ENCODE measurements around the gene CTTN. TPM values are rescaled to one million over a fixed set of nuclear protein-coding genes. Genes with fewer than 3 reads are reported as not detected.
A peak's percentile ranks its signal among the peaks of the same experiment; 100 is the strongest.

Gene CTTN
- total and polyA plus RNA-seq, 2 of the 13 experiments (the other 11 are each of a cell fraction or from before 2014, with no cell fraction given), result 84.4 to 114 TPM

GRCh38 chr11:70397983-70398833 lies at the start of gene CTTN (continued):
- TF ChIP-seq ZNF138 (CRISPR knock-in tag; IDR thresholded peaks at IDR 0.05; ENCODE audit: low read depth), result no peak; the same call in 1 of the 2 replicates
- no peak for TF ChIP-seq PAWR (CRISPR knock-in tag; IDR thresholded peaks at IDR 0.05; ENCODE audit: borderline replicate concordance)
- TF ChIP-seq ZNF362 (CRISPR knock-in tag; IDR thresholded peaks at IDR 0.05; ENCODE audit: borderline replicate concordance), result no peak
- TF ChIP-seq ZBTB42 (CRISPR knock-in tag; IDR thresholded peaks at IDR 0.05), result no peak; the same call in 1 of the 2 replicates
- TF ChIP-seq NR2C2 (CRISPR knock-in tag; IDR thresholded peaks at IDR 0.05; ENCODE audit: borderline replicate concordance), result peak; percentile 93
- TF ChIP-seq ZSCAN20 (CRISPR knock-in tag; IDR thresholded peaks at IDR 0.05; ENCODE audit: borderline replicate concordance), result no peak
- no peak; the same call in 1 of the 2 replicates for TF ChIP-seq BHLHE40 (IDR thresholded peaks at IDR 0.05; ENCODE audit: low read length)
- no peak; the same call in 1 of the 2 replicates for TF ChIP-seq MIER3 (CRISPR knock-in tag; IDR thresholded peaks at IDR 0.05; ENCODE audit: borderline replicate concordance)
- TF ChIP-seq E2F1 (CRISPR knock-in tag; IDR thresholded peaks at IDR 0.05), result peak; percentile 77
- no peak for TF ChIP-seq ZNF513 (CRISPR knock-in tag; conservative IDR thresholded peaks at IDR 0.05)
- no peak for TF ChIP-seq AFF4 (CRISPR knock-in tag; IDR thresholded peaks at IDR 0.05)

Data from HepG2 (cell line).